Fibroblast of lung (primary cell): ENCODE data around the gene SMC4. TPM values are rescaled to one million over a fixed set of nuclear protein-coding genes. Genes with fewer than 3 reads are reported as not detected.

Experiments used
- DNase-seq, 2 donors: peaks; one replicate each; pipeline versions ENCODE4 v3.0.0 to v3.0.0-alpha.2; 2010; ENCODE audit warnings: low read depth in 2 of 2
- H2AFZ ChIP-seq: 2 replicates; pipeline ENCODE4 v1.5.1; 2012; ENCODE audit warnings: low read length, control low read depth, inconsistent platforms
- H3K27ac ChIP-seq: 2 replicates; pipeline ENCODE4 v1.5.1; 2011; ENCODE audit warnings: low read length, control low read depth; ENCODE audit not compliant: insufficient read depth
- H3K27me3 ChIP-seq: 2 replicates; pipeline ENCODE4 v1.5.1; 2011; ENCODE audit warnings: mild to moderate bottlenecking, low read length; ENCODE audit not compliant: control insufficient read depth, insufficient read depth
- H3K36me3 ChIP-seq: 2 replicates; pipeline ENCODE4 v1.5.1; 2011; ENCODE audit warnings: low read length; ENCODE audit not compliant: control insufficient read depth, insufficient read depth
- H3K4me1 ChIP-seq: 2 replicates; pipeline ENCODE4 v1.5.1; 2011; ENCODE audit warnings: low read length; ENCODE audit not compliant: control insufficient read depth, insufficient read depth; ENCODE audit errors: extremely low read depth
- H3K4me2 ChIP-seq: 2 replicates; pipeline ENCODE4 v1.5.1; 2011; ENCODE audit warnings: low read length, control low read depth; ENCODE audit not compliant: insufficient read depth; ENCODE audit errors: extremely low read depth
- H3K4me3 ChIP-seq, 4 experiments: fragments of 200-600 bp in 1 of 4; sonication (generic) in 1 of 4; replicated peaks in 1 of 4; 2 replicates each; pipeline ENCODE4 v1.5.1; 2011 to 2016; ENCODE audit warnings: low read length in 4 of 4, low read depth in 3 of 4, mild to moderate bottlenecking in 3 of 4, control low read depth in 2 of 4, inconsistent platforms in 1 of 4, mixed read lengths in 1 of 4; ENCODE audit not compliant: insufficient read depth in 1 of 4; ENCODE audit errors: control extremely low read depth in 1 of 4
- H3K79me2 ChIP-seq: 2 replicates; pipeline ENCODE4 v1.5.1; 2012; ENCODE audit warnings: mild to moderate bottlenecking, low read length, inconsistent platforms; ENCODE audit not compliant: control insufficient read depth, insufficient read depth
- H3K9ac ChIP-seq: 2 replicates; pipeline ENCODE4 v1.5.1; 2011; ENCODE audit warnings: mild to moderate bottlenecking, low read length, control low read depth; ENCODE audit not compliant: insufficient read depth
- H3K9me3 ChIP-seq: 2 replicates; pipeline ENCODE4 v1.5.1; 2012; ENCODE audit warnings: low read depth, low read length; ENCODE audit not compliant: control insufficient read depth, insufficient read depth
- H4K20me1 ChIP-seq: 2 replicates; pipeline ENCODE4 v1.5.1; 2011; ENCODE audit warnings: low read length; ENCODE audit not compliant: control insufficient read depth, insufficient read depth; ENCODE audit errors: extremely low read depth
- CTCF ChIP-seq, 2 donors: IDR thresholded peaks in 1 of 2; conservative IDR thresholded peaks in 1 of 2; 1 replicate in 1 of 2; 2 replicates in 1 of 2; pipeline ENCODE4 v1.5.1; 2011 to 2012; ENCODE audit warnings: low read length in 2 of 2, control low read depth in 1 of 2, inconsistent platforms in 1 of 2, low read depth in 1 of 2, mild to moderate bottlenecking in 1 of 2
- EZH2 ChIP-seq: IDR thresholded peaks from 2 replicates; pipeline ENCODE4 v1.5.1; 2012; ENCODE audit warnings: low read length, control low read depth, mild to moderate bottlenecking; ENCODE audit errors: missing control alignments
- polyA plus RNA-seq, 2 donors: library from polyadenylated mRNA; depleted of rRNA in 1 of 2; stranded (reverse) in 1 of 2; unstranded in 1 of 2; fragments of >200 nt; gene quantifications; 2 replicates each; pipeline ENCODE4 v1.2.1, GENCODE V29; 2011 to 2012; ENCODE audit warnings: missing spikeins in 1 of 2
- total RNA-seq: library from RNA; depleted of rRNA; stranded (reverse); fragments of >200 nt; gene quantifications from 2 replicates; pipeline ENCODE4 v1.2.1, GENCODE V29; 2014

SMC4 gene
- total and polyA plus RNA-seq, 2 donors (not counting 1 experiment from before 2014, with no cell fraction given): 34.7 to 48.4 TPM

- Histone ChIP-seq H3K79me2 (peaks cover 6% of the 10 kb centered on the region), H3K4me2 (no peak overlapping the region), H3K9ac (no peak overlapping the region), H4K20me1 (no peaks in the 10 kb centered on the region), H3K27ac (no peak overlapping the region), H3K4me3 (no peak overlapping the region), H3K27me3 (no peaks in the 10 kb centered on the region), H3K9me3 (no peaks in the 10 kb centered on the region), H3K4me1 (no peaks in the 10 kb centered on the region), H2AFZ (no peak overlapping the region), H3K36me3 (no peaks in the 10 kb centered on the region)
- no peak for DNase-seq
- TF ChIP-seq EZH2: no peak
- no peak for TF ChIP-seq CTCF (conservative IDR thresholded peaks at IDR 0.05 in 1 of 2, IDR thresholded peaks at IDR 0.05 in 1 of 2; ENCODE audit: low read depth in 1 of 2, low read length in 2 of 2)
Observed at GRCh38 chr3:160384639-160385318, 14.7 kb upstream of the SMC4 start.

- no peaks in the 10 kb centered on the region for H3K36me3 ChIP-seq
- H3K4me1 ChIP-seq: no peaks in the 10 kb centered on the region
- no peaks in the 10 kb centered on the region for H4K20me1 ChIP-seq
- no peaks in the 10 kb centered on the region for H3K9me3 ChIP-seq
- no peak for DNase-seq
- peaks cover 18% of the 10 kb centered on the region for H3K79me2 ChIP-seq
- H3K27me3 ChIP-seq: no peaks in the 10 kb centered on the region
- no peak for TF ChIP-seq EZH2
- no peak for TF ChIP-seq CTCF (conservative IDR thresholded peaks at IDR 0.05 in 1 of 2, IDR thresholded peaks at IDR 0.05 in 1 of 2; ENCODE audit: low read depth in 1 of 2, low read length in 2 of 2)
- H3K27ac ChIP-seq: no peak overlapping the region
- no peak overlapping the region for H3K9ac ChIP-seq
- no peak overlapping the region for H3K4me3 ChIP-seq
- no peak overlapping the region for H3K4me2 ChIP-seq
- H2AFZ ChIP-seq: no peak overlapping the region
Observed at GRCh38 chr3:160390565-160391138, 8.8 kb upstream of the SMC4 start.

GRCh38 chr3:160392798-160393197 lies 6.7 kb upstream of the SMC4 start:
- Histone ChIP-seq H3K9me3 (no peaks in the 10 kb centered on the region), H3K36me3 (no peaks in the 10 kb centered on the region), H3K27me3 (no peaks in the 10 kb centered on the region), H4K20me1 (no peaks in the 10 kb centered on the region), H2AFZ (no peak overlapping the region), H3K27ac (no peak overlapping the region), H3K4me1 (no peaks in the 10 kb centered on the region), H3K4me3 (no peak overlapping the region), H3K79me2 (peaks cover 33% of the 10 kb centered on the region), H3K9ac (no peak overlapping the region), H3K4me2 (no peak overlapping the region)
- DNase-seq: no peak
- no peak for TF ChIP-seq EZH2
- no peak for TF ChIP-seq CTCF (conservative IDR thresholded peaks at IDR 0.05 in 1 of 2, IDR thresholded peaks at IDR 0.05 in 1 of 2; ENCODE audit: low read depth in 1 of 2, low read length in 2 of 2)
